Measurements from ENCODE around the gene HEG1. TPM values are rescaled to one million over a fixed set of nuclear protein-coding genes. Genes with fewer than 3 reads are reported as not detected.

HEG1 gene
- total and polyA plus RNA-seq, 2 of the 8 experiments (the other 6 are each of a cell fraction or from before 2014, with no cell fraction given) = 5.3 to 9.7 TPM

GRCh38 chr3:125080077-125080476 is 24.3 kb upstream of the HEG1 start (continued):
- TF ChIP-seq CHD7 (IDR thresholded peaks at IDR 0.05; ENCODE audit: insufficient replicate concordance, low read length) (no peak), GTF2F1 (IDR thresholded peaks at IDR 0.05; ENCODE audit: borderline replicate concordance, low read depth, low read length) (no peak)

Data from H1 (cell line).